KMS-11 (cell line): ENCODE measurements around the gene PAK5.
A peak's percentile ranks its signal among the peaks of the same experiment; 100 is the strongest.

Experiments used
- H2AFZ ChIP-seq: fragments of 200-600 bp; sonication (generic); 2 replicates; pipeline ENCODE4 v1.6.1; 2016; ENCODE audit warnings: antibody characterized with exemption, mixed run types, low read depth
- H3K27ac ChIP-seq: fragments of 200-600 bp; sonication (generic); 2 replicates; pipeline ENCODE4 v1.6.1; 2016; ENCODE audit warnings: mild to moderate bottlenecking, mixed run types
- H3K27me3 ChIP-seq: fragments of 200-600 bp; sonication (generic); 2 replicates; pipeline ENCODE4 v1.6.1; 2017; ENCODE audit warnings: mild to moderate bottlenecking, low read depth, mixed run types, moderate library complexity; ENCODE audit not compliant: insufficient read depth
- H3K36me3 ChIP-seq: fragments of 200-600 bp; sonication (generic); 2 replicates; pipeline ENCODE4 v1.6.1; 2017; ENCODE audit warnings: mild to moderate bottlenecking, mixed run types; ENCODE audit not compliant: insufficient read depth
- H3K4me1 ChIP-seq: fragments of 200-600 bp; sonication (generic); 2 replicates; pipeline ENCODE4 v1.6.1; 2016; ENCODE audit warnings: mild to moderate bottlenecking, low read depth, mixed run types; ENCODE audit not compliant: poor library complexity, severe bottlenecking
- H3K4me2 ChIP-seq: fragments of 200-600 bp; sonication (generic); 2 replicates; pipeline ENCODE4 v1.7.0; 2016; ENCODE audit warnings: mild to moderate bottlenecking, mixed run types
- H3K4me3 ChIP-seq: fragments of 200-600 bp; sonication (generic); IDR thresholded peaks from 2 replicates; pipeline ENCODE4 v1.6.1; 2017; ENCODE audit warnings: low read depth, low read length, mixed read lengths; ENCODE audit not compliant: insufficient read depth
- H3K79me2 ChIP-seq: fragments of 200-600 bp; sonication (generic); 2 replicates; pipeline ENCODE4 v1.6.1; 2016; ENCODE audit warnings: low read depth, mixed run types; ENCODE audit not compliant: insufficient read depth
- H3K9ac ChIP-seq: fragments of 200-600 bp; sonication (generic); 2 replicates; pipeline ENCODE4 v1.6.1; 2016; ENCODE audit warnings: mild to moderate bottlenecking, mixed run types
- H4K20me1 ChIP-seq: fragments of 200-600 bp; sonication (generic); 2 replicates; pipeline ENCODE4 v1.6.1; 2016; ENCODE audit warnings: mild to moderate bottlenecking, mixed run types; ENCODE audit not compliant: insufficient read depth
- TF ChIP-seq, protein P1 (sequence below): fragments of 200-600 bp; sonication (generic); conservative IDR thresholded peaks from 2 replicates; pipeline ENCODE4 v1.6.1; 2017; ENCODE audit warnings: low read depth, mild to moderate bottlenecking, antibody characterized with exemption, low read length, moderate library complexity, mixed read lengths

The PAK5 gene

DNA sequence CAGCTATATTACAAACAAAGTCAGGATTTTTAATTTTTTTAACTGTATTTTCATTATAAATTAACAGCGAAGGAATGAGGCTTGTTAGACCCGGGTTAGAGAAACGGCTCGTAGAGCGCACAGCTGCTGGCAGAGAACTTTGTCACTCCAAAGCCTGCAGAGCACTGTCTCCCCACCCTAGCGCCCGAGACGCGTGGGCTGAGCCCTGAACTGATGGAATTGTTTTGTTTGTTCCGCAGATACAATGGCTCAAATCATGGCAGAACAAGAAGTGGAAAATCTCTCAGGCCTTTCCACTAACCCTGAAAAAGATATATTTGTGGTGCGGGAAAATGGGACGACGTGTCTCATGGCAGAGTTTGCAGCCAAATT lies 323.7 kb downstream of the PAK5 start:
- no peaks in the 10 kb centered on the region for H3K27me3 ChIP-seq
- no peak overlapping the region for H2AFZ ChIP-seq
- H4K20me1 ChIP-seq: no peaks in the 10 kb centered on the region
- TF ChIP-seq, protein P1, sequence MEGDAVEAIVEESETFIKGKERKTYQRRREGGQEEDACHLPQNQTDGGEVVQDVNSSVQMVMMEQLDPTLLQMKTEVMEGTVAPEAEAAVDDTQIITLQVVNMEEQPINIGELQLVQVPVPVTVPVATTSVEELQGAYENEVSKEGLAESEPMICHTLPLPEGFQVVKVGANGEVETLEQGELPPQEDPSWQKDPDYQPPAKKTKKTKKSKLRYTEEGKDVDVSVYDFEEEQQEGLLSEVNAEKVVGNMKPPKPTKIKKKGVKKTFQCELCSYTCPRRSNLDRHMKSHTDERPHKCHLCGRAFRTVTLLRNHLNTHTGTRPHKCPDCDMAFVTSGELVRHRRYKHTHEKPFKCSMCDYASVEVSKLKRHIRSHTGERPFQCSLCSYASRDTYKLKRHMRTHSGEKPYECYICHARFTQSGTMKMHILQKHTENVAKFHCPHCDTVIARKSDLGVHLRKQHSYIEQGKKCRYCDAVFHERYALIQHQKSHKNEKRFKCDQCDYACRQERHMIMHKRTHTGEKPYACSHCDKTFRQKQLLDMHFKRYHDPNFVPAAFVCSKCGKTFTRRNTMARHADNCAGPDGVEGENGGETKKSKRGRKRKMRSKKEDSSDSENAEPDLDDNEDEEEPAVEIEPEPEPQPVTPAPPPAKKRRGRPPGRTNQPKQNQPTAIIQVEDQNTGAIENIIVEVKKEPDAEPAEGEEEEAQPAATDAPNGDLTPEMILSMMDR: no peak
- H3K27ac ChIP-seq: no peak overlapping the region
- no peaks in the 10 kb centered on the region for H3K79me2 ChIP-seq
- H3K4me1 ChIP-seq: peaks cover 30% of the 10 kb centered on the region
- no peak overlapping the region for H3K4me2 ChIP-seq
- H3K36me3 ChIP-seq: no peaks in the 10 kb centered on the region
- H3K4me3 ChIP-seq: no peak overlapping the region
- no peak overlapping the region for H3K9ac ChIP-seq

DNA sequence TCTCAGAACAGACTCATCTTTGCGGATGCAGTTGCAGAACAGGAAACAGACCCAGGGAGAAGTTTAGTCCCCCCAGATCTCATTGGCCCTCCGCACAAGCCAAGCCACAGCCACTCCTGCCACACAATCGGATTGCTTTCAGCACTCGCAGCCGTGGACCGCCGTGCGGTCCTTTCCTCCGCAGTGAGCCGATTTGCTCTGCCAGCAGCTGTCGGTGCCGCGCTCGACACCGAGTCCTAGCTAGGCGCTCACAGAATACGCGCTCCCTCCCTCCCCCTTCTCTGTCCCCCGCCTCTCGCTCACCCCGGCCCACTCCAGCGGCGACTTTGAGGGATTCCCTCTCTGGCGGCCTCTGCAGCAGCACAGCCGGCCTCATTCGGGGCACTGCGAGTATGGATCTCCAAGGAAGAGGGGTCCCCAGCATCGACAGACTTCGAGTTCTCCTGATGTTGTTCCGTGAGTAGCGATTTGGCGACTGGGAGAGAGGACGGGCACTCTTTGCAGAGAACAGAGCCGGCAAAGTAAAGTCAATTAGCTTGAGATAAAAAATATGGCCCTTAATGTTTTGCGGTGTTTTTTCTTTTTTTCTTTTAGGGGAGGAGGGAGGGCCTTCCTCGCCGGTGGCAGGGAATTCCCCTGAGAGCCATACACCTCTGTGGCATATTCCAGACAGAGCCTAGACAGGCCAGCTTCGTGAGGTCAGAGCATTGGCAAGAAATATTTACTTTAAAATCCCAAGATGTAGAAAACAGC lies 324.2 kb downstream of the PAK5 start, which contains the start of gene LAMP5:
Gene LAMP5 (plus strand): TSS at position 130 of the 753 bp plus-strand sequence. CDS start 263 bp downstream, at position 393.
- Histone ChIP-seq H3K9ac (no peak within 1 kb of the TSS), H3K79me2 (no peaks in the 10 kb centered on the region), H2AFZ (no peak within 1 kb of the TSS; the same call in 1 of the 2 replicates), H3K4me2 (no peak within 1 kb of the TSS), H3K4me1 (peaks cover 36% of the 10 kb centered on the region), H3K36me3 (no peaks in the 10 kb centered on the region), H3K27me3 (no peaks in the 10 kb centered on the region), H3K4me3 (no peak within 1 kb of the TSS), H4K20me1 (no peaks in the 10 kb centered on the region), H3K27ac (no peak within 1 kb of the TSS)
- TF ChIP-seq, protein P1: no peak

DNA sequence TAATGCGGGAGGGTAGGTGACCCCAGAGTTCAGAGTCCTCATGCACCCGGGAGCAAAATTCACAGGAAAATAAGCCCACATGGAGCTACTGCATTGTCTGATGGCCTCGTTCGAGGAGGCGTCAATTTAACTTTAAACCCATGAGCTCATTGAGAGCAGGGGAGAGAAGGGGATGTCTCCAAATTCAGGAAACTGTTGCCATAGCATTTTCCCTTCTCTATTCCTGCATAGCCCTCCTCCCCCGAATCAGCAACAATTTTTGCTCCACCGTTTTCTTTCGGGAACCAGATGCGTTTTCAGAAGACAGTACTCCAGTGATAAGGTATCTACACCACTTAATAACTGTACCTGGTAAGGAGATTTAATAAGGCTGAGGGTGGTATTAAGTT lies 324.8 kb downstream of the PAK5 start:
- H3K79me2 ChIP-seq: no peaks in the 10 kb centered on the region
- H3K4me1 ChIP-seq: peaks cover 40% of the 10 kb centered on the region
- no peaks in the 10 kb centered on the region for H3K27me3 ChIP-seq
- H3K9ac ChIP-seq: no peak overlapping the region
- no peak overlapping the region for H3K4me2 ChIP-seq
- no peak overlapping the region for H2AFZ ChIP-seq
- no peak overlapping the region for H3K4me3 ChIP-seq
- TF ChIP-seq, protein P1: no peak
- H3K27ac ChIP-seq: no peak overlapping the region
- no peaks in the 10 kb centered on the region for H4K20me1 ChIP-seq
- no peaks in the 10 kb centered on the region for H3K36me3 ChIP-seq

DNA sequence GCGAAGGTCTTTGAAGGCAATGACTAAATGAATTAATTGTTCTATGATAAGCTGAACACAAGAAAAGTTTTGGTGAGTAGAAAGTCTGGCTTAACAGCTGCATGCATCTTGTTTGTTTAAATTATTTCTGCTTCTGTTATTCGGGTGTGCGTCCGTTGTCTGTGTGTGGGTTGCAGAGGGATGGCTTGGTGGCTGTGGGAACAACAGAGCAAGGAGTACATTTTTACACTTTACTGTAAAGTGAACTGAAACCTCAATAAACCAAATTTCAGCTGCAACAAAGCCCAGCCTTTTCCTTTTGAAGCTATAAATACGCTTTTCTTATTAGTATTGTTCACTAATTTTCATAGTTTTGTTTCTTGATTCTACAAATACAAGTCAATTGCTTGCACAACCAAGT lies 328.0 kb downstream of the PAK5 start:
- H3K79me2 ChIP-seq: no peaks in the 10 kb centered on the region
- H3K27ac ChIP-seq: peak overlapping the region; percentile 59
- H3K4me1 ChIP-seq: peaks cover 40% of the 10 kb centered on the region
- H3K4me3 ChIP-seq: no peak overlapping the region
- no peaks in the 10 kb centered on the region for H3K36me3 ChIP-seq
- H4K20me1 ChIP-seq: no peaks in the 10 kb centered on the region
- H3K27me3 ChIP-seq: no peaks in the 10 kb centered on the region
- peak overlapping the region; percentile 92 for H3K4me2 ChIP-seq
- TF ChIP-seq, protein P1: no peak
- H3K9ac ChIP-seq: no peak overlapping the region; the same call in 1 of the 2 replicates
- H2AFZ ChIP-seq: peak overlapping the region; percentile 49
